Endodermal cell (in vitro differentiated cells): ENCODE measurements around the gene FAM107B. TPM values are rescaled to one million over a fixed set of nuclear protein-coding genes. Genes with fewer than 3 reads are reported as not detected.

Experiments used
- DNase-seq: peaks from one replicate; pipeline ENCODE4 v3.0.0-alpha.2; 2017
- H3K27ac ChIP-seq: 2 replicates; pipeline ENCODE4 v1.5.1; 2013; ENCODE audit warnings: mild to moderate bottlenecking, low read depth, low read length, moderate library complexity
- H3K27me3 ChIP-seq: 2 replicates; pipeline ENCODE4 v1.6.1; 2013; ENCODE audit warnings: mild to moderate bottlenecking, low read length, moderate library complexity; ENCODE audit not compliant: insufficient read depth, control insufficient read depth, poor library complexity, severe bottlenecking
- H3K36me3 ChIP-seq: 2 replicates; pipeline ENCODE4 v1.7.0; 2013; ENCODE audit warnings: mild to moderate bottlenecking, low read length, moderate library complexity; ENCODE audit not compliant: control insufficient read depth, insufficient read depth
- H3K4me1 ChIP-seq: one replicate; pipeline ENCODE4 v1.7.0; 2013; ENCODE audit warnings: low read length; ENCODE audit not compliant: control insufficient read depth, insufficient read depth
- H3K4me3 ChIP-seq: 2 replicates; pipeline ENCODE4 v1.5.1; 2013; ENCODE audit warnings: mild to moderate bottlenecking, low read length, moderate library complexity
- H3K9ac ChIP-seq: 2 replicates; pipeline ENCODE4 v1.6.1; 2013; ENCODE audit warnings: mild to moderate bottlenecking, low read length, moderate library complexity; ENCODE audit not compliant: poor library complexity, severe bottlenecking; ENCODE audit errors: extremely low read depth
- H3K9me3 ChIP-seq: 2 replicates; pipeline ENCODE4 v1.6.1; 2013; ENCODE audit warnings: mild to moderate bottlenecking, low read length, moderate library complexity; ENCODE audit not compliant: control insufficient read depth
- H3K27ac Mint-ChIP-seq: 2 replicates; pipeline ENCODE4 v1.8.0; 2020; ENCODE audit warnings: mixed read lengths
- H3K27me3 Mint-ChIP-seq: 2 replicates; pipeline ENCODE4 v1.8.0; 2021; ENCODE audit warnings: mild to moderate bottlenecking, mixed read lengths; ENCODE audit not compliant: insufficient read depth
- H3K36me3 Mint-ChIP-seq: 2 replicates; pipeline ENCODE4 v1.8.0; 2020; ENCODE audit warnings: low read depth, mixed read lengths
- H3K4me1 Mint-ChIP-seq: 2 replicates; pipeline ENCODE4 v1.8.0; 2020; ENCODE audit warnings: mixed read lengths
- H3K4me3 Mint-ChIP-seq: 2 replicates; pipeline ENCODE4 v1.8.0; 2020; ENCODE audit warnings: mild to moderate bottlenecking, moderate library complexity, mixed read lengths
- H3K9me3 Mint-ChIP-seq: 2 replicates; pipeline ENCODE4 v1.8.0; 2020; ENCODE audit warnings: mild to moderate bottlenecking, mixed read lengths
- CTCF ChIP-seq: fragments of 200-600 bp; sonication (generic); conservative IDR thresholded peaks from 2 replicates; pipeline ENCODE4 v1.5.0; 2021; ENCODE audit warnings: antibody characterized with exemption, mild to moderate bottlenecking
- WGBS, 2 experiments: methylation state at CpG; one replicate each; pipeline versions ENCODE4 v1.1.5 to v1.1.7; 2013; ENCODE audit warnings: missing lambda C conversion rate in 2 of 2, mixed read lengths in 1 of 2; ENCODE audit not compliant: insufficient coverage in 1 of 2, insufficient read length in 1 of 2; 5-methylcytosine and 5-hydroxymethylcytosine counted together
- total RNA-seq, 2 donors: library from RNA; stranded (reverse); fragmentation: NEBNext Ultra II Directional in 1 of 2; extraction: Animal tissue kit (Norgen Biotek cat#: 25700) in 1 of 2; gene quantifications; 2 replicates in 1 of 2; 3 replicates in 1 of 2; pipeline ENCODE4 v1.2.1, GENCODE V29; 2021

FAM107B gene
- total RNA-seq, 2 donors from 2014 or later: 16.0 to 24.0 TPM

GRCh38 chr10:14529351-14529750, 245.3 kb downstream of the FAM107B start:
- Histone ChIP-seq H3K36me3 (peaks cover 17% of the 10 kb centered on the region), H3K9me3 (no peaks in the 10 kb centered on the region), H3K4me1 (no peaks in the 10 kb centered on the region), H3K27ac (no peak overlapping the region), H3K9ac (no peak overlapping the region), H3K4me3 (no peak overlapping the region), H3K27me3 (no peaks in the 10 kb centered on the region)
- Mint-ChIP-seq H3K9me3 (no peaks in the 10 kb centered on the region), H3K27ac (no peak overlapping the region), H3K4me1 (no peaks in the 10 kb centered on the region), H3K36me3 (peaks cover 27% of the 10 kb centered on the region), H3K4me3 (no peak overlapping the region), H3K27me3 (no peaks in the 10 kb centered on the region)
- 79 to 97% methylated on average over 2 to 3 of the region's 3 CpGs for whole genome bisulfite sequencing, 2 experiments
- no peak for TF ChIP-seq CTCF
- no peak for DNase-seq

DNA sequence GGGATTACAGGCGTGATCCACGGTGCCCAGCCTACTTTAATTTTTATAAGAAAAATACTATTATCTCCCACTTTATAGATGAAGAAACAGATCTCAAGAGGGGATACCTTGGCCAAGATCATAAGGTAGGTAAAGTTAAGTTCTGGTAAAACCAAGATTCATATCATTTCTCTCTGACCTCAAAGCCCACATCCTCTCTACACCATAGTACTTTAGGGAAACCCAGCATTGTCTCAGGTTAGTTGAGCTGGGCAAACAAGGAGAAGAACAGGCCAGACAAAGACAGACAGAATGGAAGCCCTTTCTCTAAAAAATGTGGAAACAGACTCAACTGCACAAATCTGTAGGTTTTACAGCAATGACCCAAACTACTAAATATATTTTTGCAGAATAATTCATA, 246.2 kb downstream of the FAM107B start:
- Mint-ChIP-seq H3K4me3 (no peak overlapping the region), H3K27ac (no peak overlapping the region), H3K27me3 (no peaks in the 10 kb centered on the region), H3K4me1 (peaks cover 2% of the 10 kb centered on the region), H3K9me3 (no peaks in the 10 kb centered on the region), H3K36me3 (peaks cover 27% of the 10 kb centered on the region)
- Histone ChIP-seq H3K27ac (no peak overlapping the region), H3K9ac (no peak overlapping the region), H3K4me3 (no peak overlapping the region), H3K27me3 (no peaks in the 10 kb centered on the region), H3K36me3 (peaks cover 17% of the 10 kb centered on the region), H3K4me1 (no peaks in the 10 kb centered on the region), H3K9me3 (no peaks in the 10 kb centered on the region)
- DNase-seq: no peak
- WGBS, 2 experiments: 100% methylated on average over 1 of the region's 2 CpGs; no CpG with 5 or more reads in 1 of the 2 experiments
- TF ChIP-seq CTCF: no peak

DNA sequence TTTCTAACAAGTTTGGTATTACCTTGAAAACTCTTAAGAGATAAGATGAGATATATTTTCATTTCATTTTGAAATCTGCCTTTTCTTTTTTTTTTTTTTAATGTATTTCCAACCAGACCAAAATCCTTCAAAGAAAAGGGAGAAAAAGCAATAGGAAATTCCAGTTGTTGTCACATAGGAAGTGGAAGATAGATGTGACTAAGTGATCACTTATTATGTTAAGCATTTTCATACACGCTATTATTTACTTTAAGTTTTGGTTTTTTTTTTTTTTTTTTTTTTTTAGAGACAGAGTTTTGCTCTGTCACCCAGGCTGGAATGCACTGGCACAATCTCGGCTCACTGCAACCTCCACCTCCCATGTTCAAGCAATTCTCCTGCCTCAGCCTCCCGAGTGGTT, 246.8 kb downstream of the FAM107B start:
- no peak for TF ChIP-seq CTCF
- no peaks in the 10 kb centered on the region for H3K27me3 Mint-ChIP-seq
- H3K36me3 Mint-ChIP-seq: peaks cover 27% of the 10 kb centered on the region
- no peak overlapping the region for H3K9ac ChIP-seq
- no peak overlapping the region for H3K4me3 ChIP-seq
- no peaks in the 10 kb centered on the region for H3K9me3 ChIP-seq
- no peak for DNase-seq
- no peak overlapping the region for H3K4me3 Mint-ChIP-seq
- H3K4me1 Mint-ChIP-seq: peaks cover 7% of the 10 kb centered on the region
- H3K27ac ChIP-seq: no peak overlapping the region
- peaks cover 17% of the 10 kb centered on the region for H3K36me3 ChIP-seq
- no peaks in the 10 kb centered on the region for H3K9me3 Mint-ChIP-seq
- H3K27ac Mint-ChIP-seq: no peak overlapping the region
- WGBS, 2 experiments: 98% methylated on average over 2 of the region's 3 CpGs; no CpG with 5 or more reads in 1 of the 2 experiments
- no peaks in the 10 kb centered on the region for H3K27me3 ChIP-seq
- no peaks in the 10 kb centered on the region for H3K4me1 ChIP-seq
